HepG2 (cell line): Measurements from ENCODE around the gene BICDL2. TPM values are rescaled to one million over a fixed set of nuclear protein-coding genes. Genes with fewer than 3 reads are reported as not detected.

Experiments
- CHD2 ChIP-seq: IDR thresholded peaks from 2 replicates; pipeline ENCODE4 v1.6.1; 2011; ENCODE audit warnings: low read depth, low read length, improper control_type of control experiment
- DNMT3B ChIP-seq: conservative IDR thresholded peaks from 2 replicates; pipeline ENCODE4 v1.6.1; 2016; ENCODE audit warnings: missing biosample characterization, control low read depth
- EP300 ChIP-seq, 3 experiments: sonication (generic) in 1 of 3; formaldehyde crosslinking in 1 of 3; IDR thresholded peaks; 2 replicates each; pipeline versions ENCODE4 v1.5.1 to v1.6.1; 2011 to 2020; ENCODE audit warnings: low read depth in 2 of 3, low read length in 2 of 3, borderline replicate concordance in 1 of 3, improper control_type of control experiment in 1 of 3, mild to moderate bottlenecking in 1 of 3, missing genetic modification reagents in 1 of 3, moderate library complexity in 1 of 3
- HCFC1 ChIP-seq: fragments of 150-350 bp; IDR thresholded peaks from 2 replicates; pipeline ENCODE4 v1.6.1; 2014; ENCODE audit warnings: low read depth, low read length
- KDM4B ChIP-seq: sonication (generic); formaldehyde crosslinking; IDR thresholded peaks from 2 replicates; pipeline ENCODE4 v1.4.0; 2020; ENCODE audit warnings: missing genetic modification reagents
- ZNF263 ChIP-seq: sonication (generic); formaldehyde crosslinking; IDR thresholded peaks from 2 replicates; pipeline ENCODE4 v1.4.0; 2020; ENCODE audit warnings: missing genetic modification reagents
- ZNF567 ChIP-seq: sonication (generic); formaldehyde crosslinking; IDR thresholded peaks from 2 replicates; pipeline ENCODE4 v1.8.1; 2023; ENCODE audit warnings: mild to moderate bottlenecking, missing genetic modification reagents, borderline replicate concordance
- polyA plus RNA-seq, 8 experiments: library from polyadenylated mRNA; depleted of rRNA in 3 of 8; stranded (reverse) in 7 of 8; unstranded in 1 of 8; fragments of >200 nt; fragmentation: Illumina TruSeq in 4 of 8; extraction: Trizol in 4 of 8; gene quantifications; 2 replicates each; pipeline versions ENCODE4 v1.2.1 to v1.2.3, GENCODE V29; 2011 to 2016; ENCODE audit warnings: low read depth in 4 of 8, missing spikeins in 1 of 8, mixed read lengths in 1 of 8; ENCODE audit not compliant: insufficient read depth in 1 of 8
- total RNA-seq, 5 experiments: library from RNA; depleted of rRNA; stranded (reverse); fragments of >200 nt; fragmentation: Illumina TruSeq; extraction: Trizol; gene quantifications; 2 replicates each; pipeline ENCODE4 v1.2.3, GENCODE V29; 2016; ENCODE audit warnings: low read depth in 1 of 5
- TF ChIP-seq, protein P1 (sequence below): sonication (generic); formaldehyde crosslinking; IDR thresholded peaks from 2 replicates; pipeline ENCODE4 v1.4.0; 2020; ENCODE audit warnings: missing genetic modification reagents, borderline replicate concordance
- TF ChIP-seq, protein P2 (sequence below): IDR thresholded peaks from 2 replicates; pipeline ENCODE4 v1.6.1; 2016; ENCODE audit warnings: mild to moderate bottlenecking, missing biosample characterization, missing genetic modification reagents
- TF ChIP-seq, protein P3 (sequence below), 2 experiments: fragments of 450-650 bp in 1 of 2; sonication (generic) in 1 of 2; formaldehyde crosslinking; IDR thresholded peaks; 2 replicates each; pipeline versions ENCODE4 v1.5.0 to v1.8.0; 2020 to 2022; ENCODE audit warnings: mild to moderate bottlenecking in 1 of 2, missing genetic modification reagents in 1 of 2
- TF ChIP-seq, protein P4 (sequence below): sonication (generic); formaldehyde crosslinking; IDR thresholded peaks from 2 replicates; pipeline ENCODE4 v1.4.0; 2020; ENCODE audit warnings: missing genetic modification reagents
- TF ChIP-seq, protein P5 (sequence below), 2 experiments: sonication (generic) in 1 of 2; formaldehyde crosslinking in 1 of 2; IDR thresholded peaks; 2 replicates each; pipeline versions ENCODE4 v1.4.0 to v1.6.1; 2016 to 2020; ENCODE audit warnings: borderline replicate concordance in 1 of 2, low read depth in 1 of 2, mild to moderate bottlenecking in 1 of 2, missing genetic modification reagents in 1 of 2
- TF ChIP-seq, protein P6 (sequence below): sonication (generic); formaldehyde crosslinking; IDR thresholded peaks from 2 replicates; pipeline ENCODE4 v1.4.0; 2020; ENCODE audit warnings: mild to moderate bottlenecking, missing genetic modification reagents, borderline replicate concordance

Gene BICDL2
- total and polyA plus RNA-seq, 2 of the 13 experiments (the other 11 are each of a cell fraction or from before 2014, with no cell fraction given) = 0.12 TPM; not detected in 1

DNA sequence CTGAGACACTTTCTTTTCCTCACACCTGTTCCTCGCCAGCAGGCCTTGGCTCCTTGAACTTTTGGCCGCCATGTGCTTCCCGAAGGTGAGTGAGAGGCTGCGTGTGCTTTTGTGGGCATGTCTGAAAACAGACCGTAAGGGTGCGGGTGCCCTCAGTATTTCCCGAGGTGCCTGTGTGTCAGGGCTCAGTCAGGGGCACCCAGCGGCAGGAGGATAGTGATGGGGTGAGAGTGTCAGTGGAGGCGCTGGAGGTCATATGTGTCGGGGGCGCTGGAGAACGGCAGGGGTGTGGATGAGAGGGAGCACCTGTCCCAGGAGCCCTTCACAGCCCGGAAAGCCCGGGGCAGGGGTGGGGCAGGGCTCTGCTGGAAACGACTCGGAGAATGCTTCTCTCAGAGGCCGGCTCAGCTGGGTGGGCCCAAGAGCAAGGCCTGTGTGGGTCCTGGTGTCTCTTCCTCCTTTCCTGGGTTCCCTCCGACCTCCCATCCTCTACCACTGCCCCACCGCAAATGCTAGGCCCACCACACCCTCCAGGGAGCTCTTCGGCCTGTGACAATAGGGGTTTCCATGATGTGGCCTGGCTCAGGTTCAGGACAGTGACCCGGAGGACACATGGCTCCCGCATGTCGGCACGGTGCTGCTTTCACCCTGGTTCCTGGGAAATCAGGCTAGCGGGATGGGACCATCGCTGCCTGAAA is 29.1 kb upstream of the BICDL2 start (continued):
- TF ChIP-seq, protein P1, sequence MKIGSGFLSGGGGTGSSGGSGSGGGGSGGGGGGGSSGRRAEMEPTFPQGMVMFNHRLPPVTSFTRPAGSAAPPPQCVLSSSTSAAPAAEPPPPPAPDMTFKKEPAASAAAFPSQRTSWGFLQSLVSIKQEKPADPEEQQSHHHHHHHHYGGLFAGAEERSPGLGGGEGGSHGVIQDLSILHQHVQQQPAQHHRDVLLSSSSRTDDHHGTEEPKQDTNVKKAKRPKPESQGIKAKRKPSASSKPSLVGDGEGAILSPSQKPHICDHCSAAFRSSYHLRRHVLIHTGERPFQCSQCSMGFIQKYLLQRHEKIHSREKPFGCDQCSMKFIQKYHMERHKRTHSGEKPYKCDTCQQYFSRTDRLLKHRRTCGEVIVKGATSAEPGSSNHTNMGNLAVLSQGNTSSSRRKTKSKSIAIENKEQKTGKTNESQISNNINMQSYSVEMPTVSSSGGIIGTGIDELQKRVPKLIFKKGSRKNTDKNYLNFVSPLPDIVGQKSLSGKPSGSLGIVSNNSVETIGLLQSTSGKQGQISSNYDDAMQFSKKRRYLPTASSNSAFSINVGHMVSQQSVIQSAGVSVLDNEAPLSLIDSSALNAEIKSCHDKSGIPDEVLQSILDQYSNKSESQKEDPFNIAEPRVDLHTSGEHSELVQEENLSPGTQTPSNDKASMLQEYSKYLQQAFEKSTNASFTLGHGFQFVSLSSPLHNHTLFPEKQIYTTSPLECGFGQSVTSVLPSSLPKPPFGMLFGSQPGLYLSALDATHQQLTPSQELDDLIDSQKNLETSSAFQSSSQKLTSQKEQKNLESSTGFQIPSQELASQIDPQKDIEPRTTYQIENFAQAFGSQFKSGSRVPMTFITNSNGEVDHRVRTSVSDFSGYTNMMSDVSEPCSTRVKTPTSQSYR = no peak
- TF ChIP-seq DNMT3B (CRISPR knock-in tag) (peak; percentile 80), ZNF263 (CRISPR knock-in tag) (peak; percentile 0; the same call in 1 of the 2 replicates), CHD2 (no peak), ZNF567 (CRISPR knock-in tag) (no peak), KDM4B (no peak), HCFC1 (no peak), EP300 (IDR thresholded peaks at IDR 0.05; ENCODE audit: low read depth in 2 of 2, low read length in 2 of 2) (no peak), EP300 (CRISPR knock-in tag; IDR thresholded peaks at IDR 0.05; ENCODE audit: borderline replicate concordance) (no peak)
- TF ChIP-seq, protein P2, sequence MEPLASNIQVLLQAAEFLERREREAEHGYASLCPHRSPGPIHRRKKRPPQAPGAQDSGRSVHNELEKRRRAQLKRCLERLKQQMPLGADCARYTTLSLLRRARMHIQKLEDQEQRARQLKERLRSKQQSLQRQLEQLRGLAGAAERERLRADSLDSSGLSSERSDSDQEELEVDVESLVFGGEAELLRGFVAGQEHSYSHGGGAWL (CRISPR knock-in tag) = peak; percentile 81; the same call in 1 of the 2 replicates
- TF ChIP-seq, protein P3, sequence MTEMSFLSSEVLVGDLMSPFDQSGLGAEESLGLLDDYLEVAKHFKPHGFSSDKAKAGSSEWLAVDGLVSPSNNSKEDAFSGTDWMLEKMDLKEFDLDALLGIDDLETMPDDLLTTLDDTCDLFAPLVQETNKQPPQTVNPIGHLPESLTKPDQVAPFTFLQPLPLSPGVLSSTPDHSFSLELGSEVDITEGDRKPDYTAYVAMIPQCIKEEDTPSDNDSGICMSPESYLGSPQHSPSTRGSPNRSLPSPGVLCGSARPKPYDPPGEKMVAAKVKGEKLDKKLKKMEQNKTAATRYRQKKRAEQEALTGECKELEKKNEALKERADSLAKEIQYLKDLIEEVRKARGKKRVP (CRISPR knock-in tag; IDR thresholded peaks at IDR 0.05) = 0 out of 4 replicates have a peak, but pooled peaks of 1 of the 2 experiments have one; percentile 5
- TF ChIP-seq, protein P4, sequence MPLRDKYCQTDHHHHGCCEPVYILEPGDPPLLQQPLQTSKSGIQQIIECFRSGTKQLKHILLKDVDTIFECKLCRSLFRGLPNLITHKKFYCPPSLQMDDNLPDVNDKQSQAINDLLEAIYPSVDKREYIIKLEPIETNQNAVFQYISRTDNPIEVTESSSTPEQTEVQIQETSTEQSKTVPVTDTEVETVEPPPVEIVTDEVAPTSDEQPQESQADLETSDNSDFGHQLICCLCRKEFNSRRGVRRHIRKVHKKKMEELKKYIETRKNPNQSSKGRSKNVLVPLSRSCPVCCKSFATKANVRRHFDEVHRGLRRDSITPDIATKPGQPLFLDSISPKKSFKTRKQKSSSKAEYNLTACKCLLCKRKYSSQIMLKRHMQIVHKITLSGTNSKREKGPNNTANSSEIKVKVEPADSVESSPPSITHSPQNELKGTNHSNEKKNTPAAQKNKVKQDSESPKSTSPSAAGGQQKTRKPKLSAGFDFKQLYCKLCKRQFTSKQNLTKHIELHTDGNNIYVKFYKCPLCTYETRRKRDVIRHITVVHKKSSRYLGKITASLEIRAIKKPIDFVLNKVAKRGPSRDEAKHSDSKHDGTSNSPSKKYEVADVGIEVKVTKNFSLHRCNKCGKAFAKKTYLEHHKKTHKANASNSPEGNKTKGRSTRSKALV (CRISPR knock-in tag) = 0 out of 2 replicates have a peak, but pooled peaks have one; percentile 3
- TF ChIP-seq, protein P5, sequence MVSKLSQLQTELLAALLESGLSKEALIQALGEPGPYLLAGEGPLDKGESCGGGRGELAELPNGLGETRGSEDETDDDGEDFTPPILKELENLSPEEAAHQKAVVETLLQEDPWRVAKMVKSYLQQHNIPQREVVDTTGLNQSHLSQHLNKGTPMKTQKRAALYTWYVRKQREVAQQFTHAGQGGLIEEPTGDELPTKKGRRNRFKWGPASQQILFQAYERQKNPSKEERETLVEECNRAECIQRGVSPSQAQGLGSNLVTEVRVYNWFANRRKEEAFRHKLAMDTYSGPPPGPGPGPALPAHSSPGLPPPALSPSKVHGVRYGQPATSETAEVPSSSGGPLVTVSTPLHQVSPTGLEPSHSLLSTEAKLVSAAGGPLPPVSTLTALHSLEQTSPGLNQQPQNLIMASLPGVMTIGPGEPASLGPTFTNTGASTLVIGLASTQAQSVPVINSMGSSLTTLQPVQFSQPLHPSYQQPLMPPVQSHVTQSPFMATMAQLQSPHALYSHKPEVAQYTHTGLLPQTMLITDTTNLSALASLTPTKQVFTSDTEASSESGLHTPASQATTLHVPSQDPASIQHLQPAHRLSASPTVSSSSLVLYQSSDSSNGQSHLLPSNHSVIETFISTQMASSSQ (IDR thresholded peaks at IDR 0.05; ENCODE audit: low read depth) = no peak
- TF ChIP-seq, protein P5 (CRISPR knock-in tag; IDR thresholded peaks at IDR 0.05; ENCODE audit: borderline replicate concordance) = no peak
- TF ChIP-seq, protein P6, sequence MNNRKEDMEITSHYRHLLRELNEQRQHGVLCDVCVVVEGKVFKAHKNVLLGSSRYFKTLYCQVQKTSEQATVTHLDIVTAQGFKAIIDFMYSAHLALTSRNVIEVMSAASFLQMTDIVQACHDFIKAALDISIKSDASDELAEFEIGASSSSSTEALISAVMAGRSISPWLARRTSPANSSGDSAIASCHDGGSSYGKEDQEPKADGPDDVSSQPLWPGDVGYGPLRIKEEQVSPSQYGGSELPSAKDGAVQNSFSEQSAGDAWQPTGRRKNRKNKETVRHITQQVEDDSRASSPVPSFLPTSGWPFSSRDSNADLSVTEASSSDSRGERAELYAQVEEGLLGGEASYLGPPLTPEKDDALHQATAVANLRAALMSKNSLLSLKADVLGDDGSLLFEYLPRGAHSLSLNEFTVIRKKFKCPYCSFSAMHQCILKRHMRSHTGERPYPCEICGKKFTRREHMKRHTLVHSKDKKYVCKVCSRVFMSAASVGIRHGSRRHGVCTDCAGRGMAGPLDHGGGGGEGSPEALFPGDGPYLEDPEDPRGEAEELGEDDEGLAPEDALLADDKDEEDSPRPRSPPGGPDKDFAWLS (CRISPR knock-in tag) = peak; percentile 45; the same call in 1 of the 2 replicates
